ENCODE results near the gene GTF3C2. TPM values are rescaled to one million over a fixed set of nuclear protein-coding genes. Genes with fewer than 3 reads are reported as not detected.

Gene GTF3C2
- total and polyA plus RNA-seq, 2 of the 4 experiments (the other 2 are of a cell fraction), result 25.5 to 36.9 TPM

- peak within 1 kb of the TSS; percentile 60 for H2AFZ ChIP-seq (replicated peaks; ENCODE audit: low read length, poor library complexity)
Measured at GRCh38 chr2:27281855-27282559, 74.6 kb downstream of the GTF3C2 start, which contains the start of gene TRIM54. TSS of gene TRIM54 (plus strand) at chr2:27282429. CDS start at chr2:27282732, 303 bp downstream.

More at GRCh38 chr2:27281855-27282559, 74.6 kb downstream of the GTF3C2 start, which contains the start of gene TRIM54:
- Histone ChIP-seq H3K56ac (ENCODE audit: extremely low read depth, insufficient read depth, low read length) (no peak within 1 kb of the TSS), H2AK9ac (replicated peaks; ENCODE audit: low read depth, low read length, poor library complexity) (peak within 1 kb of the TSS; percentile 53), H3K23ac (ENCODE audit: low read depth, low read length) (peak within 1 kb of the TSS; percentile 4), H3K4ac (ENCODE audit: low read depth, low read length) (peak within 1 kb of the TSS; percentile 60), H3K4me1 (ENCODE audit: control insufficient read depth, insufficient read depth, low read length) (peaks cover 29% of the 10 kb centered on the region), H3K9me3 (ENCODE audit: control insufficient read depth, insufficient read depth, low read length) (no peaks in the 10 kb centered on the region), H3K4me3 (ENCODE audit: insufficient read depth, low read depth, low read length) (no peak within 1 kb of the TSS), H2BK5ac (ENCODE audit: low read depth, low read length, poor library complexity, severe bottlenecking) (no peak within 1 kb of the TSS), H3K4me2 (ENCODE audit: low read depth, low read length) (no peak within 1 kb of the TSS), H4K91ac (ENCODE audit: insufficient read depth, low read depth, low read length) (peak within 1 kb of the TSS; percentile 17; the same call in 1 of the 2 replicates), H2BK120ac (ENCODE audit: low read depth, low read length) (peak within 1 kb of the TSS; percentile 66), H3K27me3 (ENCODE audit: control insufficient read depth, insufficient read depth, low read length) (peaks cover 10% of the 10 kb centered on the region), H3K36me3 (ENCODE audit: control insufficient read depth, insufficient read depth, low read length) (no peaks in the 10 kb centered on the region), H4K8ac (ENCODE audit: low read depth in 2 of 2, low read length in 2 of 2) (peak within 1 kb of the TSS in 1 of 2 experiments; percentile 16; a peak in 1 of 4 replicates), H2BK20ac (ENCODE audit: low read depth, low read length) (peak within 1 kb of the TSS; percentile 63), H2BK15ac (ENCODE audit: low read depth, low read length) (peak within 1 kb of the TSS; percentile 14; the same call in 1 of the 3 replicates), H4K5ac (ENCODE audit: low read depth, low read length) (no peak within 1 kb of the TSS), H3K18ac (ENCODE audit: low read depth, low read length) (peak within 1 kb of the TSS; percentile 13; the same call in 1 of the 2 replicates), H4K20me1 (ENCODE audit: insufficient read depth, low read length) (no peaks in the 10 kb centered on the region), H2AK5ac (ENCODE audit: low read depth, low read length) (peak within 1 kb of the TSS; percentile 68; the same call in 1 of the 2 replicates), H3K27ac (ENCODE audit: insufficient read depth, low read length) (no peak within 1 kb of the TSS), H3K79me1 (ENCODE audit: low read depth in 1 of 2, low read length in 2 of 2) (no peaks in the 10 kb centered on the region), H3K14ac (replicated peaks; ENCODE audit: low read depth, low read length) (peak within 1 kb of the TSS; percentile 29; the same call in 1 of the 2 replicates), H3K9ac (ENCODE audit: low read depth, low read length) (no peak within 1 kb of the TSS), H3K9me1 (ENCODE audit: insufficient read depth, low read length) (peaks cover 17% of the 10 kb centered on the region)
- intact Hi-C loops (cut with micrococcal nuclease), result loop anchor here (2.0 kb wide), 2 partner anchors 69 to 183 kb away; partner anchors contain the start of genes ATRAID and SLC5A6
- ChIA-PET POLR2A (ENCODE audit: unreplicated experiment) (no interaction called here), CTCF (interaction anchor here (0.7 to 4.1 kb wide), 6 partner anchors 11 to 436 kb away, joined by 3 to 34 read pairs (median 4); partner anchors contain the start of gene SLC30A3)
- BruUV-seq (replicated peaks), result no TSS peak
- 0 out of 2 replicates have a peak, but pooled peaks have one; percentile 13 for ATAC-seq (ENCODE audit: low read depth)
- in situ Hi-C loops (cut with MboI; ENCODE audit: low sequenced_read_pairs), result loop anchor here (5.0 kb wide), 1 partner anchor 185 kb away; no protein-coding TSS in a partner anchor
- TF ChIP-seq RCOR1 (IDR thresholded peaks at IDR 0.05; ENCODE audit: insufficient replicate concordance, low read length) (no peak), RAD21 (IDR thresholded peaks at IDR 0.05; ENCODE audit: low read length) (no peak), MAZ (IDR thresholded peaks at IDR 0.05; ENCODE audit: borderline replicate concordance, low read depth, low read length) (no peak), CEBPB (IDR thresholded peaks at IDR 0.05; ENCODE audit: low read depth, low read length) (no peak), POLR2A (IDR thresholded peaks at IDR 0.05; ENCODE audit: low read depth, low read length) (no peak), CHD1 (IDR thresholded peaks at IDR 0.05; ENCODE audit: low read depth, low read length) (no peak), USF2 (IDR thresholded peaks at IDR 0.05; ENCODE audit: low read depth, low read length) (no peak), NFE2L2 (IDR thresholded peaks at IDR 0.05; ENCODE audit: low read depth, low read length) (no peak)
- 74% methylated on average over 3 of the region's 5 CpGs; no CpG with 5 or more reads in 1 of the 2 experiments for WGBS, 2 experiments (ENCODE audit: extremely low coverage in 2 of 2, insufficient read length in 1 of 2)
- DNase-seq, result peak; percentile 33
- dilution Hi-C loops (cut with HindIII; ENCODE audit: low sequenced_read_pairs, unreplicated experiment), result no loop called here

Data from IMR-90 (cell line).